GM12878 (cell line): ENCODE results near the gene PEX11B. TPM values are rescaled to one million over a fixed set of nuclear protein-coding genes. Genes with fewer than 3 reads are reported as not detected.
A peak's percentile ranks its signal among the peaks of the same experiment; 100 is the strongest.

Experiments used
- CBFB ChIP-seq: IDR thresholded peaks from 2 replicates; pipeline ENCODE4 v1.6.1; 2016; ENCODE audit warnings: antibody characterized with exemption, low read depth
- E4F1 ChIP-seq: fragments of 450-650 bp; IDR thresholded peaks from 2 replicates; pipeline ENCODE4 v1.6.1; 2018; ENCODE audit warnings: borderline replicate concordance, mild to moderate bottlenecking; ENCODE audit not compliant: partially characterized antibody
- EGR1 ChIP-seq, 2 experiments: IDR thresholded peaks; 1 replicate in 1 of 2; 2 replicates in 1 of 2; pipeline ENCODE4 v1.6.1; 2011 to 2012; ENCODE audit warnings: low read depth in 2 of 2, low read length in 2 of 2, borderline replicate concordance in 1 of 2, mild to moderate bottlenecking in 1 of 2, moderate library complexity in 1 of 2
- HDAC2 ChIP-seq: fragments of 200-600 bp; sonication (generic); IDR thresholded peaks from 2 replicates; pipeline ENCODE4 v1.6.1; 2017
- HDAC6 ChIP-seq: fragments of 200-600 bp; sonication (generic); IDR thresholded peaks from one replicate; pipeline ENCODE4 v1.8.0; 2017; ENCODE audit warnings: antibody characterized with exemption; ENCODE audit not compliant: unreplicated experiment
- KAT2A ChIP-seq: conservative IDR thresholded peaks from 2 replicates; pipeline ENCODE4 v1.6.1; 2011; ENCODE audit warnings: low read depth, low read length; ENCODE audit not compliant: control insufficient read depth
- MLLT1 ChIP-seq: fragments of 450-650 bp; IDR thresholded peaks from 2 replicates; pipeline ENCODE4 v1.6.1; 2016; ENCODE audit warnings: mild to moderate bottlenecking
- MTA2 ChIP-seq: fragments of 450-650 bp; IDR thresholded peaks from 2 replicates; pipeline ENCODE4 v1.6.1; 2016; ENCODE audit warnings: low read depth, mild to moderate bottlenecking, moderate library complexity
- NFIC ChIP-seq: IDR thresholded peaks from 2 replicates; pipeline ENCODE4 v1.6.1; 2012; ENCODE audit warnings: low read depth, mild to moderate bottlenecking, inconsistent platforms, low read length, moderate library complexity
- NR2C1 ChIP-seq: fragments of 450-650 bp; IDR thresholded peaks from 2 replicates; pipeline ENCODE4 v1.6.1; 2017; ENCODE audit warnings: antibody characterized with exemption, mild to moderate bottlenecking, moderate library complexity
- POU2F2 ChIP-seq: IDR thresholded peaks from 3 replicates; pipeline ENCODE4 v1.6.1; 2011; ENCODE audit warnings: low read depth, mild to moderate bottlenecking, low read length, borderline replicate concordance
- RUNX3 ChIP-seq: IDR thresholded peaks from 2 replicates; pipeline ENCODE4 v1.6.1; 2012; ENCODE audit warnings: low read length, inconsistent platforms
- SIX5 ChIP-seq: IDR thresholded peaks from 2 replicates; pipeline ENCODE4 v1.6.1; 2011; ENCODE audit warnings: mild to moderate bottlenecking, low read depth, low read length, moderate library complexity; ENCODE audit not compliant: severe bottlenecking
- ZBTB4 ChIP-seq: fragments of 450-650 bp; formaldehyde crosslinking; IDR thresholded peaks from 2 replicates; pipeline ENCODE4 v1.4.0; 2022; ENCODE audit warnings: mild to moderate bottlenecking, moderate library complexity
- ZNF687 ChIP-seq: fragments of 450-650 bp; IDR thresholded peaks from 2 replicates; pipeline ENCODE4 v1.6.1; 2017; ENCODE audit warnings: mild to moderate bottlenecking, moderate library complexity
- polyA plus RNA-seq, 11 experiments: library from polyadenylated mRNA; depleted of rRNA in 4 of 11; unstranded in 6 of 11; stranded (reverse) in 5 of 11; fragments of >200 nt; fragmentation: Nextera tagmentation in 4 of 11; fragmentation: Illumina TruSeq in 1 of 11; extraction: Ambion mirVana in 4 of 11; extraction: Trizol in 1 of 11; gene quantifications; 1 replicate in 1 of 11; 2 replicates in 10 of 11; pipeline versions ENCODE4 v1.2.1 to v1.2.3, GENCODE V29; 2011 to 2016; ENCODE audit warnings: inconsistent platforms in 2 of 11, missing spikeins in 2 of 11, low read depth in 1 of 11
- total RNA-seq, 4 experiments: library from RNA; depleted of rRNA in 3 of 4; stranded (reverse); fragments of >200 nt in 3 of 4; fragmentation: Illumina TruSeq in 1 of 4; extraction: Trizol in 1 of 4; gene quantifications; 2 replicates each; pipeline versions ENCODE4 v1.2.1 to v1.2.3, GENCODE V29; 2013 to 2021

The PEX11B gene
- total and polyA plus RNA-seq, 10 of the 15 experiments (the other 5 are each of a cell fraction or from before 2014, with no cell fraction given) = 24.9 to 129 (median 40.7) TPM

- TF ChIP-seq KAT2A (no peak), RUNX3 (no peak), ZBTB4 (CRISPR knock-in tag) (no peak), NR2C1 (no peak), ZNF687 (0 out of 2 replicates have a peak, but pooled peaks have one; percentile 46), POU2F2 (no peak; the same call in 2 of the 3 replicates), EGR1 (IDR thresholded peaks at IDR 0.05; ENCODE audit: borderline replicate concordance in 1 of 2, low read depth in 2 of 2, low read length in 2 of 2) (peak in 1 of 2 experiments; percentile 70; a peak in 1 of 3 replicates), E4F1 (no peak), CBFB (no peak), HDAC6 (no peak), NFIC (no peak), MTA2 (no peak), SIX5 (no peak), HDAC2 (no peak), MLLT1 (no peak)
Observed at GRCh38 chr1:145957443-145958319, 39.2 kb upstream of the PEX11B start, which contains the start of gene LIX1L (continued).
